Gastrocnemius medialis (tissue), 4 donors: ENCODE results near the gene HECTD2.

ENCODE experiments used
- POLR2A ChIP-seq, 2 donors: fragments of 450-650 bp; IDR thresholded peaks; one replicate each; pipeline ENCODE4 v1.6.1; 2017; ENCODE audit warnings: antibody characterized with exemption in 2 of 2, mild to moderate bottlenecking in 2 of 2, moderate library complexity in 2 of 2
- TF ChIP-seq, protein P1 (sequence below), 5 experiments: fragments of 450-650 bp in 3 of 5; fragments of 200-600 bp in 2 of 5; sonication (generic) in 2 of 5; IDR thresholded peaks in 4 of 5; conservative IDR thresholded peaks in 1 of 5; 1 replicate in 4 of 5; 2 replicates in 1 of 5; pipeline ENCODE4 v1.5.1; 2016 to 2019; ENCODE audit warnings: antibody characterized with exemption in 5 of 5, mild to moderate bottlenecking in 3 of 5, moderate library complexity in 3 of 5

DNA sequence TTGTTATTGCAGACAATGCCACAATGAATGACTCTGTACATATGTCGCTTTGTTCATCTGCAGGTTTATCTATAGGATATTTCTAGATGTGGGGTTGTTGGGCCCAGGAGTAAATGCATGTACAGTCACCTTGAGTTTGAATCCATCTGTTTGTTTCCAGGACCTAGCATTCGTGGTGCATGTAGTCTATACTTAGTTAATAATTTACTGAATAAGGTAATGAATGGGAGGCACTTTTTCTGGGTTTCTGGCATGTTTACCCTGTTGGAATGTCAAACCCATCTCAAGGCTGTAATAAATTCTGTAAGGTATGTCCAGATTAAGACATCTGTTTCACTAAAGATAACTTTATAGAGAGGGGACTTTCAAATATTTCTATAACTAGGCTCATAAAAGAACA, 23.5 kb downstream of the HECTD2 start:
- TF ChIP-seq POLR2A (IDR thresholded peaks at IDR 0.05) = no peak
- TF ChIP-seq, protein P1, sequence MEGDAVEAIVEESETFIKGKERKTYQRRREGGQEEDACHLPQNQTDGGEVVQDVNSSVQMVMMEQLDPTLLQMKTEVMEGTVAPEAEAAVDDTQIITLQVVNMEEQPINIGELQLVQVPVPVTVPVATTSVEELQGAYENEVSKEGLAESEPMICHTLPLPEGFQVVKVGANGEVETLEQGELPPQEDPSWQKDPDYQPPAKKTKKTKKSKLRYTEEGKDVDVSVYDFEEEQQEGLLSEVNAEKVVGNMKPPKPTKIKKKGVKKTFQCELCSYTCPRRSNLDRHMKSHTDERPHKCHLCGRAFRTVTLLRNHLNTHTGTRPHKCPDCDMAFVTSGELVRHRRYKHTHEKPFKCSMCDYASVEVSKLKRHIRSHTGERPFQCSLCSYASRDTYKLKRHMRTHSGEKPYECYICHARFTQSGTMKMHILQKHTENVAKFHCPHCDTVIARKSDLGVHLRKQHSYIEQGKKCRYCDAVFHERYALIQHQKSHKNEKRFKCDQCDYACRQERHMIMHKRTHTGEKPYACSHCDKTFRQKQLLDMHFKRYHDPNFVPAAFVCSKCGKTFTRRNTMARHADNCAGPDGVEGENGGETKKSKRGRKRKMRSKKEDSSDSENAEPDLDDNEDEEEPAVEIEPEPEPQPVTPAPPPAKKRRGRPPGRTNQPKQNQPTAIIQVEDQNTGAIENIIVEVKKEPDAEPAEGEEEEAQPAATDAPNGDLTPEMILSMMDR (IDR thresholded peaks at IDR 0.05 in 4 of 5, conservative IDR thresholded peaks at IDR 0.05 in 1 of 5) = no peak
